Thyroid gland (tissue), 4 donors: Measurements from ENCODE around the gene SLC25A1. TPM values are rescaled to one million over a fixed set of nuclear protein-coding genes. Genes with fewer than 3 reads are reported as not detected.

Experiments used
- DNase-seq, 2 donors: peaks; one replicate each; pipeline ENCODE4 v3.0.0-alpha.2; 2019
- H3K27ac ChIP-seq, 3 donors: fragments of 200-600 bp; sonication (generic); 1 replicate in 2 of 3; 2 replicates in 1 of 3; pipeline ENCODE4 v1.5.1; 2016 to 2019; ENCODE audit warnings: mild to moderate bottlenecking in 1 of 3, moderate library complexity in 1 of 3
- H3K27me3 ChIP-seq: fragments of 200-600 bp; sonication (generic); one replicate; pipeline ENCODE4 v1.5.1; 2019
- H3K36me3 ChIP-seq, 2 donors: fragments of 200-600 bp; sonication (generic); one replicate each; pipeline ENCODE4 v1.5.1; 2016 to 2019
- H3K4me1 ChIP-seq, 2 donors: fragments of 200-600 bp; sonication (generic); one replicate each; pipeline ENCODE4 v1.5.1; 2017 to 2019
- H3K4me3 ChIP-seq, 3 donors: fragments of 200-600 bp; sonication (generic); replicated peaks in 1 of 3; 1 replicate in 2 of 3; 2 replicates in 1 of 3; pipeline ENCODE4 v1.5.1; 2016; ENCODE audit warnings: mild to moderate bottlenecking in 1 of 3
- H3K9me3 ChIP-seq: fragments of 200-600 bp; sonication (generic); one replicate; pipeline ENCODE4 v1.5.1; 2017
- POLR2A ChIP-seq, 2 donors: fragments of 450-650 bp; IDR thresholded peaks; one replicate each; pipeline ENCODE4 v1.6.1; 2017; ENCODE audit warnings: antibody characterized with exemption in 2 of 2, mild to moderate bottlenecking in 2 of 2, moderate library complexity in 1 of 2
- WGBS, 2 donors: methylation state at CpG; one replicate each; pipeline ENCODE4 v1.1.5; 2017; 5-methylcytosine and 5-hydroxymethylcytosine counted together
- intact Hi-C: fragments of 100-400 bp; cut with DNase I; formaldehyde crosslinking; loops from one replicate; pipeline ENCODE4 v1.15.1; 2023
- total RNA-seq, 4 donors: library from RNA; depleted of rRNA; stranded (reverse); fragments of >200 nt; gene quantifications; one replicate each; pipeline ENCODE4 v1.2.3, GENCODE V29; 2016
- TF ChIP-seq, protein P1 (sequence below), 6 experiments: fragments of 200-600 bp in 3 of 6; fragments of 450-650 bp in 3 of 6; sonication (generic) in 3 of 6; IDR thresholded peaks; one replicate each; pipeline ENCODE4 v1.5.1; 2016 to 2019; ENCODE audit warnings: antibody characterized with exemption in 6 of 6, mild to moderate bottlenecking in 2 of 6, inconsistent platforms in 1 of 6, moderate library complexity in 1 of 6

The SLC25A1 gene
- total RNA-seq, 4 donors from 2014 or later: 38.7 to 79.9 (median 62.1) TPM

DNA sequence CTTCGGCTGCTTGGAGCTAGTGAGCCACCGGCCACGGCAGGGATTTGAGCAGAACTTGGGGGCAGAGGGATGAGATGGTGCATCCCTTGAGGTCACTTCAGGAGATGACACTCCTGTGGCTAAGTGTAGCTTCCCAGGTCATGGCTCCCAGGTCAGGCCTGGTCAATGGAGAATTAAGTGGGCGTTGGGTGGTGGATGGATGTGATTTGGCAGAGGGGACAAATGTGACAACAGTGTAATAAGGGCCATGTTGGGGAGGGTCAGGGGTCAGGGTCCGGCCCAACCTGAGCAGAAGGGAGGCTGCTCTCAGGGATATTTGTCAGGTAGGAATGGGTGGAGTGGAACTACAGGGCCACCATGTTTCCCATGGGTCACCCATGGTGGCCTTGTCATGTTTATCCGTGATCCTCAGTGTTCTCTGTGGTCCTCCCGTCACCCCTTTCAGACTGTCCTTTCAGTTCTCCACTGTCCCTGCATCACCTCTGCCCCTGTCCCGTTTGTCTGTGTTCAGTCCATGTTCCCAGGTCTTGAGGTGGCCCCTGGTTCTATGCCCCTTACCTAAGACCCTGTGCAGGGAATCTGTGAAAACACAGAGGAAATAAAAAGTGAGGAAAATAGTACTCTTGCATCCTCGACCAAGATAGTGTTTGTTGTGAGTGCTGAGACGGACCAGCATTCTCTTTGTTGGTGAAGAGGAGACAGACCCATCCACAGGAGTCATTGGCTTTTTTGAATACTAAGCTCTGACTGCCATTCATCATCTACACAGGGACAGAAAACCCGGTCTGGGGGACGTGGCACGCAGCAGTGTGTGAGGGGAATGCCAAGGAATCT lies 6.1 kb downstream of the SLC25A1 start:
- H3K27ac ChIP-seq: peak overlapping the region in 2 of 3 donors; percentile 78 to 90
- no peak for TF ChIP-seq POLR2A (IDR thresholded peaks at IDR 0.05)
- TF ChIP-seq, protein P1, sequence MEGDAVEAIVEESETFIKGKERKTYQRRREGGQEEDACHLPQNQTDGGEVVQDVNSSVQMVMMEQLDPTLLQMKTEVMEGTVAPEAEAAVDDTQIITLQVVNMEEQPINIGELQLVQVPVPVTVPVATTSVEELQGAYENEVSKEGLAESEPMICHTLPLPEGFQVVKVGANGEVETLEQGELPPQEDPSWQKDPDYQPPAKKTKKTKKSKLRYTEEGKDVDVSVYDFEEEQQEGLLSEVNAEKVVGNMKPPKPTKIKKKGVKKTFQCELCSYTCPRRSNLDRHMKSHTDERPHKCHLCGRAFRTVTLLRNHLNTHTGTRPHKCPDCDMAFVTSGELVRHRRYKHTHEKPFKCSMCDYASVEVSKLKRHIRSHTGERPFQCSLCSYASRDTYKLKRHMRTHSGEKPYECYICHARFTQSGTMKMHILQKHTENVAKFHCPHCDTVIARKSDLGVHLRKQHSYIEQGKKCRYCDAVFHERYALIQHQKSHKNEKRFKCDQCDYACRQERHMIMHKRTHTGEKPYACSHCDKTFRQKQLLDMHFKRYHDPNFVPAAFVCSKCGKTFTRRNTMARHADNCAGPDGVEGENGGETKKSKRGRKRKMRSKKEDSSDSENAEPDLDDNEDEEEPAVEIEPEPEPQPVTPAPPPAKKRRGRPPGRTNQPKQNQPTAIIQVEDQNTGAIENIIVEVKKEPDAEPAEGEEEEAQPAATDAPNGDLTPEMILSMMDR (IDR thresholded peaks at IDR 0.05): no peak
- H3K36me3 ChIP-seq: no peaks in the 10 kb centered on the region
- peaks cover 24 to 53% of the 10 kb centered on the region in 2 donors for H3K4me1 ChIP-seq
- intact Hi-C loops: no loop called here
- H3K4me3 ChIP-seq: peak overlapping the region; percentile 64 to 99 (median 91)
- WGBS, 2 donors: 45 to 54% methylated on average over 13 of the region's 13 CpGs
- peaks cover 4% of the 10 kb centered on the region for H3K27me3 ChIP-seq
- H3K9me3 ChIP-seq: no peaks in the 10 kb centered on the region
- no peak for DNase-seq

DNA sequence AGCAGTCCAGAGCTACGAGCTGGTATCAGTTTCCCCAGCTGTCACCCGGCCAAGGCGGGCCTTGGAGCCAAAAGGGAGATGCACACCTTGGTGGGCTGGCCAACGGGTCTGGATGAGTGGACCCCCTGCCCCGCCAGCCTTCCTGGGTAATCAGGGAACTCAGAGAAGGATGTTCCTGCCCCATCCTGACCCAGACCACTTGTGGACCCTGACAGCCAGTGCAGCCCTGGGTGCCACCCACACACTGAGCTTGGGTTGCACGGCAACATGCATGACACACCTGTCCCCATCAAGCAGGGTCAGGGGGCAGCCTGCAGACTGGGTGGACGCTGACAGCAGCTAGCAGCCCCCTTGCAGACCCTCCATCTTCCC lies 8.6 kb downstream of the SLC25A1 start:
- H3K36me3 ChIP-seq: no peaks in the 10 kb centered on the region
- no peak overlapping the region for H3K27ac ChIP-seq
- no peak overlapping the region for H3K4me3 ChIP-seq
- no peak for TF ChIP-seq POLR2A (IDR thresholded peaks at IDR 0.05)
- TF ChIP-seq, protein P1 (IDR thresholded peaks at IDR 0.05): no peak
- H3K4me1 ChIP-seq: peaks cover 19 to 45% of the 10 kb centered on the region in 2 donors
- intact Hi-C loops: no loop called here
- WGBS, 2 donors: 47 to 80% methylated on average over 2 to 4 of the region's 7 CpGs
- DNase-seq: no peak
- H3K27me3 ChIP-seq: peaks cover 4% of the 10 kb centered on the region
- H3K9me3 ChIP-seq: no peaks in the 10 kb centered on the region

DNA sequence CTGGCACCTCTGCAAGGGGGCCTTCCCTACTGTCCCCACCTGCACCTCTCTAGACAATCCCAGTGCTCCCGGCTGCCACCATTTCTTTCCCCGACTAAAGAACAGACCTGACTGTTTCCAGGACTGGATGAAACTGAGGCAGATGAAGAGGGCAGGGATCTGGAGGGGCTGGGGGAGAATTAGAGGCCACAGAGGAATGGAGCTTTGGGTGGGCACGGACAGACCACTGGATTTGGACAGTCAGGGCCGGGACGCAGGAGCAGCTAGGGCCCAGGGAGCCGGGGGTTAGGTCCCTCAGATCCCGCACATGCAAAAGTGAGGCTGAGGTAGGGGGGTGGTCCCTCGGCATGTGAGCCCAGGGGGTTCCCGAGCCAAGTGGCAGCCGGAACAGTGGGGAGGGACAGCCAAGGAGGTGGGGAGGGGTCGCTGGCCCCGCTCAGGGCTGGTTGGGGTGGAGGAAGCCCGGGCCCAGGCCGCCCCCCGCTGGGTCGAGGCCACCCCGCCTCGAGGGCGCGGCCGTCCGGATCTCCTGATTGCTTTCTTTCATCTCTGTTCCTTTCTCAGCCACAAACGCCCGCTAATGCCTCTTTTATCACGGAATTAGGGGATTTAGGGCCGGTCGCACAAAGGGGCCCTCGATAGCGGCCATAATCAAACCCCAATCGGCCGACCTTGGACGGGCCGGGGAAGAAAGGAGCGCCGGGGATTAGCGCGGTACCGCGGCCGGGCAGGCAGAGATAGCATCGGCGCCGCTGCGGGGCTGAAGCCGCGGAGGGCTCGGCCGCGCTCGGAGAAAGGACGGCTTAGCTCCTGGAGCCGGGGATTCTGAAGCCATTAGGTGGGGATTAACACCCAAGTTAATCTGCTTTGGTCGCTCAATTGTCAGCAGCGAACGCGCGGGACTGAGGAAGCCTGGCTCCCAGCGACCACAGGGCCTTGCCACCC lies 9.3 kb downstream of the SLC25A1 start:
- Histone ChIP-seq H3K4me1 (peaks cover 19 to 40% of the 10 kb centered on the region in 2 donors), H3K4me3 (peak overlapping the region in 1 of 3 donors; percentile 14), H3K27me3 (peaks cover 4% of the 10 kb centered on the region), H3K9me3 (no peaks in the 10 kb centered on the region), H3K27ac (no peak overlapping the region), H3K36me3 (no peaks in the 10 kb centered on the region)
- intact Hi-C loops: no loop called here
- WGBS, 2 donors: 6 to 8% methylated on average over 23 to 55 of the region's 58 CpGs
- DNase-seq: no peak
- TF ChIP-seq, protein P1 (IDR thresholded peaks at IDR 0.05): no peak
- no peak for TF ChIP-seq POLR2A (IDR thresholded peaks at IDR 0.05)

DNA sequence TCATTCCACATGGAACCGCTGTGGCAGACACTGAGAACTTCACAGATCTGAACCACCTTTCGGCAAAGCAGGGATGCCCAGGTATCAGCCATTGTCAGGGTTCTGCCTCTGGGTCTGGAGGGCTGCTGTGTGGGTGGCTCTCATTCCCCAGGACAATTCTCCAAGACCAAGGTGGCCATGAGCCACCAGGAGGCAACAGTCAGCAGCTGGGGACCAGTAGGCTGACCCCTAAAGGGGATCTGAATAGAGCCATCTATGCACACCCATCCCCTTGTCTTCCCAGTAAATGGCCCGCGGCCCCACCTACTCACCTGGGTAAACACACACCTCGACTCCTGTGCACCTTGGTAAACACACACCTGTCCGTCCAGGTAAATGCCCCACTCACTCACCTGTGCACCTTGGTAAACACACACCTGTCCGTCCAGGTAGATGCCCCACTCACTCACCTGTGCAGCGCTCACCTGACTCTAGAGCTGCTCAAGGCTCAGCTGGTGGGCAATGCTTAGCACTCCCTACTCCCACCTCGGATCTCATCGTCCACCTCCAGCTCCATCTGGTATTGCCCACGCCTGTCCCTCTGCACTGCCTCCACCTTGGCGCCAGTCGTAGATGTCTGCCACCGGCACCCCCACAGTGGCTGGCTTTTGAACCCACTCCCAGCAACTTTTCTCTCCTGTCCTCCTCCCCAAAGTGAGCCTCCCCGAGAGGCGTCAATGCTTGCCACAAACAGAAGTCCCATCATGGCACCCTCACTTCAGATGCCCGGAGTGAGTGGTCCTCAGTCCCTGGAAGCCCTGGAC lies 10.2 kb downstream of the SLC25A1 start:
- H3K9me3 ChIP-seq: no peaks in the 10 kb centered on the region
- H3K27ac ChIP-seq: no peak overlapping the region
- H3K4me1 ChIP-seq: peaks cover 19 to 31% of the 10 kb centered on the region in 2 donors

More for the DNA sequence above, 10.2 kb downstream of the SLC25A1 start:
- DNase-seq: no peak
- TF ChIP-seq POLR2A (IDR thresholded peaks at IDR 0.05): no peak
- TF ChIP-seq, protein P1 (IDR thresholded peaks at IDR 0.05): no peak
- peaks cover 4% of the 10 kb centered on the region for H3K27me3 ChIP-seq
- H3K36me3 ChIP-seq: no peaks in the 10 kb centered on the region
- H3K4me3 ChIP-seq: no peak overlapping the region
- WGBS, 2 donors: 54 to 66% methylated on average over 17 of the region's 17 CpGs
- intact Hi-C loops: no loop called here
